ENCODE measurements around the gene SUGCT.

GRCh38 chr7:40887099-40887498 is 752.3 kb downstream of the SUGCT start:
- TF ChIP-seq HINFP (tag; conservative IDR thresholded peaks at IDR 0.05; ENCODE audit: low read depth) (no peak), PHB (CRISPR knock-in tag; IDR thresholded peaks at IDR 0.05) (no peak), UBTF (IDR thresholded peaks at IDR 0.05; ENCODE audit: borderline replicate concordance in 1 of 2, low read depth in 2 of 2, low read length in 2 of 2) (no peak), CEBPB (tag; IDR thresholded peaks at IDR 0.05) (no peak), OTX1 (CRISPR knock-in tag; IDR thresholded peaks at IDR 0.05) (no peak), ATF3 (IDR thresholded peaks at IDR 0.05) (no peak), ATF3 (CRISPR knock-in tag; conservative IDR thresholded peaks at IDR 0.05) (no peak), TAF15 (IDR thresholded peaks at IDR 0.05; ENCODE audit: low read depth, low read length) (no peak), SMAD1 (IDR thresholded peaks at IDR 0.05; ENCODE audit: low read depth, low read length, partially characterized antibody) (no peak)

Measured in K562 (cell line).